Spinal cord (tissue), 4 donors: ENCODE results near the gene FOXP4. TPM values are rescaled to one million over a fixed set of nuclear protein-coding genes. Genes with fewer than 3 reads are reported as not detected.

Experiments used
- polyA plus RNA-seq, 2 donors: library from polyadenylated mRNA; unstranded; fragments of 120-200 nt; gene quantifications; one replicate each; pipeline ENCODE4 v1.2.1, GENCODE V29; 2013; ENCODE audit not compliant: insufficient read length in 2 of 2
- small RNA-seq: library from RNA; depleted of rRNA; stranded (forward); fragments of <200 nt; gene quantifications from one replicate; pipeline ENCODE3, GENCODE V24; 2014; ENCODE audit warnings: low replicate concordance
- total RNA-seq, 2 donors: library from RNA; depleted of rRNA in 1 of 2; stranded (reverse); fragments of 120-200 nt in 1 of 2; fragments of >200 nt in 1 of 2; gene quantifications; one replicate each; pipeline versions ENCODE4 v1.2.3 to v1.2.4, GENCODE V29; 2013 to 2014

FOXP4 gene
- total and polyA plus RNA-seq, 4 donors = 3.5 to 27.8 (median 12.0) TPM

Small RNA genes lying within 50 kb of the gene (small RNA-seq; reads per million reads assigned to genes)
- gene MIR4641 = not detected

Other genes with a start within 250 kb of the FOXP4 start
- not detected for gene NCR2, start 210.8 kb upstream of the FOXP4 start, total RNA-seq
- gene NCR2, start 210.8 kb upstream of the FOXP4 start, polyA plus RNA-seq = not detected
- gene MDFI, start 92.1 kb downstream of the FOXP4 start, total RNA-seq = 100 to 1,000 TPM in 1 of 2 donors, 10 to 100 TPM in 1; 40.6 to 155 TPM
- 100 to 1,000 TPM; 150 to 151 TPM for gene MDFI, start 92.1 kb downstream of the FOXP4 start, polyA plus RNA-seq
- gene TFEB, start 189.2 kb downstream of the FOXP4 start, total RNA-seq = 10 to 100 TPM; 10.4 to 17.3 TPM
- gene TFEB, start 189.2 kb downstream of the FOXP4 start, polyA plus RNA-seq = 10 to 100 TPM; 32.1 to 35.2 TPM
- not detected for gene PGC, start 201.0 kb downstream of the FOXP4 start, total RNA-seq
- not detected for gene PGC, start 201.0 kb downstream of the FOXP4 start, polyA plus RNA-seq
- gene FRS3, start 233.5 kb downstream of the FOXP4 start, total RNA-seq = 1 to 10 TPM; 7.8 to 8.6 TPM
- gene FRS3, start 233.5 kb downstream of the FOXP4 start, polyA plus RNA-seq = 10 to 100 TPM; 37.1 to 40.8 TPM
- 1 to 10 TPM; 1.8 to 2.7 TPM for gene PRICKLE4, start 234.4 kb downstream of the FOXP4 start, total RNA-seq
- gene PRICKLE4, start 234.4 kb downstream of the FOXP4 start, polyA plus RNA-seq = 1 to 10 TPM; 1.6 to 8.8 TPM
- gene TOMM6, start 241.3 kb downstream of the FOXP4 start, total RNA-seq = 100 to 1,000 TPM in 1 of 2 donors, 10 to 100 TPM in 1; 42.5 to 161 TPM
- 100 to 1,000 TPM; 141 to 142 TPM for gene TOMM6, start 241.3 kb downstream of the FOXP4 start, polyA plus RNA-seq